HG03108 (cell line): Measurements from ENCODE around the gene TTC36.
"Not testable (repeated sequence)": the region's sequence is repeated elsewhere in the genome, so short reads cannot be mapped to it uniquely, and the experiment has no call there.

ENCODE experiments used
- ATAC-seq: cut with Tn5 transposase; IDR thresholded peaks from one replicate; pipeline ENCODE4 v1.9.1; 2021; ENCODE audit warnings: moderate library complexity; ENCODE audit not compliant: unreplicated experiment

TTC36 gene

DNA sequence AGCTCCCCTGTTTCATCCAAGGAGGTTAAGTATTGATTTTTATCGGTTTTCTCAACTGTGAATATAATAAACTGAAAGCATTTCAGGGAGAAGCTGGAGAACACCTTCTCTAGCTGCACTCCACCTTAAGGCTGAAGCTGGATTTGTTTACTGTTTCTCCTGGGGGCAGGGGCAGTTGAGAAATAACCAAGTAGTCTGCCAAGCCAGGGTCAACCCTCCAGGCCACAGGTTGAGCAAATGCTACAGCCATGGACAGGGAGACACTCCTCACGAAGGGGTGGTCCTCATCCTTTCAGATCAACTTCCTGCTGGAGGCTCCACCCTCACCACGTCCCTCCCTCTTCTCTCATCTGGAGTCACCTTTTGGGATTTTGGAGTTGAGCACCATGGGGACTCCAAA, at the start of gene TTC36:
Gene TTC36 (plus strand): TSS at position 366 of the 400 bp plus-strand sequence. CDS start 21 bp downstream, at position 387.
- no peak for ATAC-seq

DNA sequence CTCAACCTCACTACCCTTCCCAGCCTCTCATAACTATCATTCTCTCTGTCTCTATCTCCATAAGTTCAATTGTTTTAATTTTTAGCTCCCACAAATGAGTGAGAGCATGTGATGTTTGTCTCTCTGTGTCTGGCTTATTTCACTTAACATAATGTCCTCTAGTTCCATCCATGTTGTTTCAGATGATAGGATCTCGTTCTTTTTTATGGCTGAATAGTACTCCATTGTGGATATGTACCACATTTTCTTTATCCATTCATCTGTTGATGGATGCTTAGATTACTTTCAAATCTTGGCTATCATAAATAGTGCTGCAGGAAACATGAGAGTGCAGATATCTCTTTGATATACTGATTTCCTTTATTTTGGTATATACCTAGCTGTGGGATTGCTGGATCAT, 46.0 kb upstream of the TTC36 start:
- ATAC-seq: not testable (repeated sequence)

DNA sequence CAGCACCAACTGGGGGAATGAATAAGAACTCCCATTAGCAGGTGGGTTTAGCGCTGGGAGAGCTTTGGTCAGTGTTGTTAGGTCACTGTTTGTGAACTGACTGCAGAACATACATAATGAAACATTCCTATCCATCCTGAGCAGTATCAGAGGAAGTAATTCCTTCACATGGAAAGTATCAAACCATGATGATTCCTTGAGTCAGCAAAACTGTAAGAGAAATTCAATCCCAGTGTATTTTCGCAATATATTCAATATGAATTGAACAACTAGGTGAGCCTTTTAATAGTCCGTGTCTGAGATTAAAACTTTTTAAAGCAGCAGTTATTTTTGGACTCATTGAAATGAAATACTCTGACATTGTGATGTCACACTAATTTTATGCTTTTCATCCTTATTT, 42.9 kb upstream of the TTC36 start:
- no peak for ATAC-seq

DNA sequence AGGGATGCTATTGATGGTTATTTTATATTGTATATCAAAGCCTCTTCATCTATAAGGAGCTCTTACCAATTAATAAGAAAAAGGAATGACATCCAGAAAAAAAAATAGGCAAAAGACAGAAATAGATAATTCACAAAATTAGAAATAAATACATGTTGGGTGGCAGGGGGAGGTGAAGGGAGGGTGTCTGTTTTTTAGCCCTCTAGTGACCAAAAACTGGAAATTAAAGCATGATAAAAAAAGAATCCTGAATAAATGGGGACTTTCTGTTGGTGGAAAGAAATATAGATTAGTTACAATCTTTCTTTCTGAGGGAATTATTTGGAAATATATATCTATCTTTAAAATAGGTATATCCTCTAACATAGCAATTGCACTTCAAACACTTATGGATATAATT, 42.0 kb upstream of the TTC36 start:
- ATAC-seq: no peak

DNA sequence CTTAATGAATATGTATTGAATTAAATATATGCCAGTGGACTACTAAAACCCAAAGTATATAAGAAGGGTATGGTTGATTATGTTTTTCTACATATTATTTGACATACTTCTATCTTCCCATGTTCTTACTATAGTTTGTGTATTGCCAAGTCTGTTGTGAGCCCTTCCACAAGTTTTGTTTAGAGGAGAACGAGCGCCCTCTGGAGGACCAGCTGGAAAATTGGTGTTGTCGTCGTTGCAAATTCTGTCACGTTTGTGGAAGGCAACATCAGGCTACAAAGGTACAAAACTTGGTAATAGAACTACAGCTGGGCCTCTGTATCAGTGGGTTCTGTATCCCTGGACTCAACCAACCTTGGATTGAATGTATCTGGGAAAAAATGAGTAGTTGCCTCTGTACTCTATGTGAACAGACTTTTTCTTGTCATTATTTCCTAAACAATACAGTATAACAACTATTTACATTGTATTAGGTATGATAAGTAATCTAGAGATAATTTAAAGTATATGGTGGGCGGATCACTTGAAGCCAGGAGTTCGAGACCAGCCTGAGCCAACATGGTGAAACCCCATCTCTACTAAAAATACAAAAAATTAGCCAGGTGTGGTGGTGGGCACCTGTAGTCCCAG, 38.7 kb upstream of the TTC36 start:
- ATAC-seq: no peak

GRCh38 chr11:118491041-118491440, 36.2 kb upstream of the TTC36 start:
- ATAC-seq: no peak

DNA sequence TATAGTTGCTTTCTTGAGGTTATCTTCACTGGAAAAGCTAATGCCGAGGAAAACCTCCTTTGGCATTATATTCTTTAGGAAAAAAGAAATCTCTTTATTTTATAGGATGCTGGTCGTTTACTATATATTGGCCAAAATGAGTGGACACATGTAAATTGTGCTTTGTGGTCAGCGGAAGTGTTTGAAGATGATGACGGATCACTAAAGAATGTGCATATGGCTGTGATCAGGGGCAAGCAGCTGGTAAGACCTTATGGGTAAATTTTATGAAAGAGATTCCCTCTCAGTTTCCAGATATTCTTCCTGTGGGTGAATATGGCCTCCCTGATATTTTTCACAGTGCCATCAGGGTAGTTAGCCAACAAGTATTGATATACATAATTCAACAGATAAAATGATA, 29.4 kb upstream of the TTC36 start:
- no peak for ATAC-seq

DNA sequence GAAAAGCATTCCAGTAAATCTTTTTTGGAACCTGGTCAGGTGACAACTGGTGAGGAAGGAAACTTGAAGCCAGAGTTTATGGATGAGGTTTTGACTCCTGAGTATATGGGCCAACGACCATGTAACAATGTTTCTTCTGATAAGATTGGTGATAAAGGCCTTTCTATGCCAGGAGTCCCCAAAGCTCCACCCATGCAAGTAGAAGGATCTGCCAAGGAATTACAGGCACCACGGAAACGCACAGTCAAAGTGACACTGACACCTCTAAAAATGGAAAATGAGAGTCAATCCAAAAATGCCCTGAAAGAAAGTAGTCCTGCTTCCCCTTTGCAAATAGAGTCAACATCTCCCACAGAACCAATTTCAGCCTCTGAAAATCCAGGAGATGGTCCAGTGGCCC, 24.1 kb upstream of the TTC36 start:
- no peak for ATAC-seq

GRCh38 chr11:118511601-118512000, 15.7 kb upstream of the TTC36 start:
- no peak for ATAC-seq

GRCh38 chr11:118514103-118514502, 13.2 kb upstream of the TTC36 start:
- ATAC-seq: no peak

DNA sequence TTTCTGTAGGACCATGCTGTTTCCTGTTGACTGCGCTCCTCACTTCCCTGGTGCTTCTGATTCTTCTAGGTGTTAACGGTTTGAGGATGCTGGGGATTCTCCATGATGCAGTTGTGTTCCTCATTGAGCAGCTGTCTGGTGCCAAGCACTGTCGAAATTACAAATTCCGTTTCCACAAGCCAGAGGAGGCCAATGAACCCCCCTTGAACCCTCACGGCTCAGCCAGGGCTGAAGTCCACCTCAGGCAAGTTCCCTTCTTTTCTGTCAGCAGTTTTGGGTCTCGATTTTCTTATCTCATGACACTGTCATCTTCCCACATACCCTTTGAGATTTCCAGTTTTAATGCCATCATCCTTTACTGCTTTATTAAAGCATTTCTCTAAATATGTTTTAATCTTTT, 7.7 kb upstream of the TTC36 start:
- no peak for ATAC-seq

- no peak for ATAC-seq
These were observed 5.4 kb upstream of the TTC36 start for GRCh38 chr11:118521892-118522311.

- ATAC-seq: no peak
These were observed 4.7 kb upstream of the TTC36 start for GRCh38 chr11:118522571-118523072.

DNA sequence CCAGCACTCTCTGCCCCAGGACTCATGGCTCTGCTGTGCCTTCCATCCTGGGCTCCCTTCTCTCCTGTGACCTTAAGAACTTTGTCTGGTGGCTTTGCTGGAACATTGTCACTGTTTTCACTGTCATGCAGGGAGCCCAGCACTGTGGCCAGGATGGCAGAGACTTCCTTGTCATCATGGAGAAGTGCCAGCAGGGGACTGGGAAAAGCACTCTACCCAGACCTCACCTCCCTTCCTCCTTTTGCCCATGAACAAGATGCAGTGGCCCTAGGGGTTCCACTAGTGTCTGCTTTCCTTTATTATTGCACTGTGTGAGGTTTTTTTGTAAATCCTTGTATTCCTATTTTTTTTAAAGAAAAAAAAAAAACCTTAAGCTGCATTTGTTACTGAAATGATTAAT, 2.9 kb upstream of the TTC36 start:
- ATAC-seq: no peak

DNA sequence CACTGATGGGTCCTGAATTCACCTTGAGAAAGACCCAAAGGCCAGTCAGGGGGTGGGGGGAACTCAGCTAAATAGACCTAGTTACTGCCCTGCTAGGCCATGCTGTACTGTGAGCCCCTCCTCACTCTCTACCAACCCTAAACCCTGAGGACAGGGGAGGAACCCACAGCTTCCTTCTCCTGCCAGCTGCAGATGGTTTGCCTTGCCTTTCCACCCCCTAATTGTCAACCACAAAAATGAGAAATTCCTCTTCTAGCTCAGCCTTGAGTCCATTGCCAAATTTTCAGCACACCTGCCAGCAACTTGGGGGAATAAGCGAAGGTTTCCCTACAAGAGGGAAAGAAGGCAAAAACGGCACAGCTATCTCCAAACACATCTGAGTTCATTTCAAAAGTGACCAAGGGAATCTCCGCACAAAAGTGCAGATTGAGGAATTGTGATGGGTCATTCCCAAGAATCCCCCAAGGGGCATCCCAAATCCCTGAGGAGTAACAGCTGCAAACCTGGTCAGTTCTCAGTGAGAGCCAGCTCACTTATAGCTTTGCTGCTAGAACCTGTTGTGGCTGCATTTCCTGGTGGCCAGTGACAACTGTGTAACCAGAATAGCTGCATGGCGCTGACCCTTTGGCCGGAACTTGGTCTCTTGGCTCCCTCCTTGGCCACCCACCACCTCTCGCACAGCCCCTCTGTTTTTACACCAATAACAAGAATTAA, 2.4 kb upstream of the TTC36 start:
- no peak for ATAC-seq

GRCh38 chr11:118526688-118527087, 586 bp upstream of the TTC36 start:
- ATAC-seq: no peak

DNA sequence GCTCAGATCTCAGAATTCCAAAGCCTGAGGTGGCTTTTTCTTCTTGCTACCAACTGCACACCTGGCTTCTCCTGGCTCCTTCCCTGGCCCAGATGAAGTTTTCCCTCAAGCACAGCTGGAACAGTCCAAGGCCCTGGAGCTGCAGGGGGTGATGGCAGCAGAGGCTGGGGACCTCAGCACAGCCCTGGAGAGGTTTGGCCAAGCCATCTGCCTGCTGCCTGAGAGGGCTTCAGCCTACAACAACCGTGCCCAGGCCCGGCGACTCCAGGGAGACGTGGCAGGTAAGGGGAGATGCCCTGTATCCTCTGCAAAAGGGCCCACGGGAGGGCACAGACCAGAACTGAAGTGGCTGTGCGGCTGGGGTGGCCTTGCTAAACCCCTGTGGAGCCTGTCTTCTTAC, 1.2 kb downstream of the TTC36 start:
- no peak for ATAC-seq

DNA sequence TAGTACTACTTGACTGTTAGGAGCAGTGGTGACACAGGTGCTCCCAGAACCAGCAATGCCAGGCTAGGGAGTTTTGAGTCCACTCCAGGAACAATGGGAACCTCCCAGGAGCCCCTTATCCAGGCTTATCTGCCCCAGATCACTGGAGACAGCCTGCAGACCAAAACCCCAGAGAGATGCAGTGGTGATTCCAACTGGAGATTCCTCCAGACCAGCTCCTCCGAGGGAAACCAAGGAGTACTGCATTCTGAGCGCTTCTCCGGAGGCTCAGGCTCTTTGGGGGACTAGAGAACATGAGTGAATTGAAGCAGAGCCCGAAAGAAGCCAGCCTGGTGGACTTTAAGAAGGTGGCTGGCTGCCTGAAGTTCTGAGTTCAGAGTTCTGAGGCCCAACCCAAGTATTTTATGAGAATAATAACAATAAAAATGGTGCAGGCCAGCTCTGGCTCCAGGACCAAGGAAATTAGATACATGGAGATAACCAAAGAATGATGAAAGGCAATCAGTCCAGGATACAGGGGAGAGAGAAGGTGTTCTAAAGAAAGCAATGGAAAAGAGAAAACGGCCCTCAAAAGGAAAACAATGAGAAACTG, 2.4 kb downstream of the TTC36 start:
- no peak for ATAC-seq

- ATAC-seq: no peak
These were observed 3.0 kb downstream of the TTC36 start for GRCh38 chr11:118530180-118530682.

GRCh38 chr11:118530683-118531596, 3.7 kb downstream of the TTC36 start, which contains the start of gene TMEM25:
Gene TMEM25, plus strand, starts transcription at chr11:118531192. Its CDS starts 610 bp downstream, at chr11:118531802.
- ATAC-seq: peak; percentile 68

DNA sequence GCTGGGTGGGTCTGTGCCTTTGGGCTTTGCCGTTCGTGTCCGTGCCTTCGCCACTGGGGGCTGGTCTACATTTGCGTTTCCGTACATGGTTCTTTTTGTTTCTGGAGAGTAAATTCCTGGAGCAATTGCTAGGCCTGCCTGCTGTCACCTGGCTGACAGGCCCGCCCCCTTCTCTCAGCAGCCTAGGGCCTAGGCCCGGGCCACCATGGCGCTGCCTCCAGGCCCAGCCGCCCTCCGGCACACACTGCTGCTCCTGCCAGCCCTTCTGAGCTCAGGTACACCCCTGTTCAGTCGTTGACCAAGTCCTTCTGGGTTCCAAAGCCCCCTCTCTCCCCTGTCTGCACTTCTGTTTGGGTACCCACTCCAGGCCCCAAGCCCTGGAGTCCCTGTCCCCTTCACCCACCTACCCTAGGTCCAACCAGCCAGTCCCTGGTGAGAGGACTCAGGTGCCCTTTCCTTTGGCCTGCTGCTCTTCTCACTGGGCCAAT, 4.4 kb downstream of the TTC36 start:
- ATAC-seq: no peak
